Motor neuron (in vitro differentiated cells): ENCODE results near the gene ZNF710. TPM values are rescaled to one million over a fixed set of nuclear protein-coding genes. Genes with fewer than 3 reads are reported as not detected.

ENCODE experiments used
- ATAC-seq, 8 experiments: fragments of 200-7000 bp; cut with Tn5 transposase; replicated peaks in 6 of 8; 2 replicates each; pipeline ENCODE4 v1.8.0; 2021; ENCODE audit warnings: mild to moderate bottlenecking in 8 of 8, moderate library complexity in 8 of 8
- H3K27ac ChIP-seq, 2 donors: fragments of 250-450 bp; sonication (Bioruptor Pico); 2 replicates each; pipeline ENCODE4 v1.9.0; 2021; ENCODE audit warnings: antibody characterized with exemption in 2 of 2, mild to moderate bottlenecking in 2 of 2, moderate library complexity in 1 of 2
- H3K4me1 ChIP-seq, 2 donors: fragments of 250-450 bp; sonication (Bioruptor Pico); replicated peaks in 1 of 2; 2 replicates each; pipeline ENCODE4 v1.6.1; 2021; ENCODE audit warnings: antibody characterized with exemption in 2 of 2, mild to moderate bottlenecking in 2 of 2, moderate library complexity in 1 of 2
- H3K4me3 ChIP-seq, 5 donors: fragments of 250-450 bp; sonication (Bioruptor Pico); 2 replicates each; pipeline ENCODE4 v1.9.0; 2021; ENCODE audit warnings: antibody characterized with exemption in 5 of 5, mild to moderate bottlenecking in 5 of 5, moderate library complexity in 4 of 5
- WGBS, 10 experiments: fragments of 450-650 bp; shearing (Covaris generic); methylation state at CpG; one replicate each; pipeline ENCODE4 v1.0.0; 2022; 5-methylcytosine and 5-hydroxymethylcytosine counted together
- in situ Hi-C, 9 experiments: fragments of 400-800 bp; cut with MboI; loops; one replicate each; pipeline ENCODE4 v1.15.0; 2021; ENCODE audit warnings: low sequenced_read_pairs in 9 of 9, low pct_unique_long_range_greater_than_20kb in 2 of 9; ENCODE audit not compliant: unreplicated experiment in 9 of 9
- total RNA-seq, 8 experiments: library from RNA; unstranded; fragments of 300-600 nt; gene quantifications; 2 replicates each; pipeline versions ENCODE4 v1.2.3 to v1.2.4, GENCODE V29; 2022

ZNF710 gene
- total RNA-seq, 8 experiments from 2014 or later = 4.6 to 23.0 (median 11.5) TPM

DNA sequence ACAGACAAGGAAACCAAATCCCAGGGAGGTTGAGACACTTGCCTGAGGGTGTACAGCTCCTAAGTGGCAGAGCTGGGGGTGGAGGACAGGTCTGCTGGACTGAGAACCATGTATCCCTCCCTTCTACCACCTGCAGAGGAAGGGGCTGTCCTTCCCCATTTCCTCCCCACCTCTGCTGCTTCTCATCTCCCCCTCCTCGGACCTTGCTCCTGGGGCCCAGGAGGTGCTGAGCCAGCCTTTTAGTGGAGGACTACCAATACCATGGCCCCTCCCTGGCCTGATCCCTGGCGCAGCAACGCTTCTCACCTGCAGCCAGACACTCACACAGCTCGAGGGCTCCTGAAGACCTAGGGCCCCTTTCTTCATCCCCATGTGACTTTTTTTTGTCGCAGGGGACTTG lies 50.8 kb downstream of the ZNF710 start:
- H3K27ac ChIP-seq = no peak overlapping the region
- peaks cover 32 to 33% of the 10 kb centered on the region in 2 donors for H3K4me1 ChIP-seq
- in situ Hi-C loops = loop anchor here in 1 of 9 experiments (25.0 kb wide), 1 partner anchor 165 kb away; the partner anchor contains the start of gene AP3S2
- ATAC-seq = no peak
- no peak overlapping the region for H3K4me3 ChIP-seq
- 66 to 100% (median 91%) methylated on average over 1 to 5 of the region's 5 CpGs; no CpG with 5 or more reads in 3 of the 10 experiments for WGBS, 10 experiments

DNA sequence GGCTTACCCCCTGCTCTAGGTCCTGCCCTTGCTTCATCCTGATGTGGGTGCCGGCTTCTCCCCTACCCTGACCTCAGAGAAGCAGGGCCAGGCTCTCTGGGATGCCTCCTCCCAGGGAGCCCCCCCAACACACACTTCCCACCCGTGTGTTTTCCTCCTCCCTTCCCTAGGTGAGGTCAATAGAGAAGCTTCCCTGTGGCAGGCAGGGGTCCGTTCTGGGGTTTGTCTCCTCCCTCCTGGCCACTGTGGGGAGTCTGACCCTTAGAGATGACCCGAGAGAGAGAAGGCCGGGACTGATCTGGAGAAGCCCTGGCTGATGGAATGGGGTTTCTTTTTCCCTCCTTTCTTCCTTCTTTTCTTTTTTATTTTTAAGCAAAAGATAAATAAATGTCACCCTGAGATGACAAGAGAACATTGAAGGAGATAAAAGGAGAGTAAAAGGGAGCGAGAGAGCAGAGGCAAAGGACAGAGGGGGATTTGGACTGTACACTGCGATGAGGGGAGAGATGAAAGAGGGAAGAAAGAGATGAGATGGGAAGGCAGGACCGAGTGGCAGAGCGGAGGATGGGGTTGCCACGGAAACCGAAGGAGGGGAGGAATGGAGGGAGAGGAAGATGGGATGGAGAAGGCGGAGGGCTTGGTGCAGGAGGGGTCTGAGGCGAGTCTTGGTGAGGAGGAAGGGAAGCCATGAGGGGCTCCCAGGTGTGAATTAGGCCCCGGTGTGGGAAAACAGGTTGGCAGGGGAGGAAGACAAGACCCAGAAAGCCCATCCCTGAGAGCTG lies 52.8 kb downstream of the ZNF710 start:
- in situ Hi-C loops = loop anchor here in 1 of 9 experiments (25.0 kb wide), 1 partner anchor 167 kb away; the partner anchor contains the start of gene AP3S2
- ATAC-seq = peak in 5 of 8 experiments; percentile 14 to 40 (median 25)
- whole genome bisulfite sequencing, 10 experiments = 40 to 100% (median 82%) methylated on average over 1 to 10 of the region's 14 CpGs
- peaks cover 32 to 33% of the 10 kb centered on the region in 2 donors for H3K4me1 ChIP-seq
- H3K4me3 ChIP-seq = no peak overlapping the region
- peak overlapping the region; percentile 22 to 43 for H3K27ac ChIP-seq

DNA sequence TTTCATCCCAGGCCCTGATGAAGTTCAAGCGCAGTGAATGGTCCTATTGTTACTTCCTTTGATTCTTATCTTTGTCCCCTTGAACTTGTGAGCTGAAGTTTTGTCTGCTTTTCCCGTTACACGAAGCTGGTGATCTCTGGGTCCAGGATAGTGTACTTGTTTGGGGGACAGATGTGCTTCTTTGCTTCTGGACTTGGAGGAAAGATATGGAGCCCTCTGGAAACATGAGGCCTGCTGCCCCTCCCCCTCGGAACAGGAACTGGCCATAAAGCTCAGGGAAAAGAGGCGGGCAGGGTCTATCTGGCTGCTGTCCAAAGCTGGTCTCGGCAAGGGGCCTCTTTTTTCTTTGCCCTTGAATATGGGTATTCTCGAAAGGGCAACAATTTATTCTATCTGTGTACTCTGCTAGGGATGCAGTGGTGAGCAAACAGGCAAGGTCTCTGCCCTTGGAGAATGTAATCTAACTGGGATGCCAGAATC lies 53.5 kb downstream of the ZNF710 start:
- in situ Hi-C loops = loop anchor here in 1 of 9 experiments (25.0 kb wide), 1 partner anchor 167 kb away; the partner anchor contains the start of gene AP3S2
- peak in 5 of 8 experiments; percentile 50 to 69 (median 62) for ATAC-seq
- H3K4me1 ChIP-seq = peaks cover 28 to 35% of the 10 kb centered on the region in 2 donors
- peak overlapping the region in 1 of 2 donors; percentile 19 for H3K27ac ChIP-seq
- WGBS, 10 experiments = 41 to 89% (median 57%) methylated on average over 1 to 6 of the region's 7 CpGs; no CpG with 5 or more reads in 4 of the 10 experiments
- no peak overlapping the region for H3K4me3 ChIP-seq

DNA sequence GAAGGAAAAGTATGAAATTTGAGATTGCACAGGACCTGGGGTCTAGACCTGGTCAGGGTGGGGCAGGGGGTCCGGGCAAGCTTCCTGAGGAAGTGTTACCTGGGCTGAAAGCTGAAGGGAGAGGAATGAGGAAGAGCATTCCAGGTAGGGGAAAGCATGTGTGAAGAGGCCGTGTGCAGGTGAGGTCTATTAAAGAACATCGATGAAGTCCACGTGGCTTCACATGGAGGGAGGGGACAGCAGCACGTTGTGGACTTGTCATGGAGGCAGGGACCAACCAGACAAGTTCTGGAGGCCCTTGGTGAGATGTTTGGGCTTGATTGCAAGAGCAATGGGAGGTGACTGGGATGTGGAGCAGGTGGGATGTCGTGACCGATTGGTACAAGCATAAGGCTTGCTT lies 54.1 kb downstream of the ZNF710 start:
- in situ Hi-C loops = loop anchor here in 1 of 9 experiments (25.0 kb wide), 1 partner anchor 168 kb away; the partner anchor contains the start of gene AP3S2
- WGBS, 10 experiments = 74 to 100% (median 100%) methylated on average over 1 to 6 of the region's 7 CpGs; no CpG with 5 or more reads in 3 of the 10 experiments
- Histone ChIP-seq H3K4me3 (no peak overlapping the region), H3K27ac (no peak overlapping the region), H3K4me1 (peaks cover 25 to 34% of the 10 kb centered on the region in 2 donors)
- ATAC-seq = no peak

DNA sequence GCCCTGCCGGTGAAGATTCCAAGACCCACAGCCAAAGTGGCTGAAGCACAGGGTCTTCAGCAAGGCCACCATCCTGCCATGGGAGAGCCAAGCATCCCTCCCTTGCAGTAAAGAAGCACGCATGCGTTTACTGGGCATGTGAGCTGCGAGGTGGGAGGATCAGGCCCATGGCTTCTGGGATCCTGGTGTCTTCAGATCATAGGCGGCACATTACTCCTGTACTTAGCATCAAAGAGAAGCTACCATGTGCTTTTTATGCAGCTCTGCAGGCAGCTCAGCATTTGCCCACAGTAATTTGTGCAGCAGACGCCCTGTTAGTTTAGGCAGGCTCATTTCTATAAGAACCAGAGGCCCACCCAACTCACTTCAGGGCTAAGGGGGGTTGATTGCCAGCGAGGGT lies 55.4 kb downstream of the ZNF710 start:
- H3K4me3 ChIP-seq = no peak overlapping the region
- no peak overlapping the region for H3K27ac ChIP-seq
- peaks cover 24 to 38% of the 10 kb centered on the region in 2 donors for H3K4me1 ChIP-seq
- 90 to 100% methylated on average over 1 to 2 of the region's 7 CpGs; no CpG with 5 or more reads in 8 of the 10 experiments for WGBS, 10 experiments
- in situ Hi-C loops = loop anchor here in 1 of 9 experiments (25.0 kb wide), 1 partner anchor 169 kb away; the partner anchor contains the start of gene AP3S2
- ATAC-seq = no peak

DNA sequence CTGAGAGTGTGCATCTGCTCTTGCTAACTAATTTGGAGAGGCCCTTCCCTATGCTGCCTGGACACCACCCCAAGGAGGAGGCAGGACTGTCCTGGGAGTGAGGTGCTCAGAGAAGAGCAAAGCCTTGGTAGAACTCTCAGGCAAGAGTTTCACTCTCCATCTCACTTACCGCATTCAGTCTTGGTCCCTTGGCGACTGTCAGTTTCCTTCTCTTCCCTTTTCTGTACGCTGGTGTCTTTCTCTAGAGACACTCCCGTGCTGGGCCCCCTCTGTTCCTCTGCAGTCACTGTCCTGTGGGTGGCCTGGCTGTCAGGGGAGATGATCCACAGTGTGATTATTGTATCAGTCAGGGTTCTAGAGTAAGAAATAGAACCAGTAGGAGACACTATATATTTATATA lies 57.2 kb downstream of the ZNF710 start:
- H3K4me1 ChIP-seq = peaks cover 38 to 51% of the 10 kb centered on the region in 2 donors
- H3K27ac ChIP-seq = no peak overlapping the region
- WGBS, 10 experiments = 100% methylated on average over 1 to 4 of the region's 4 CpGs; no CpG with 5 or more reads in 5 of the 10 experiments
- H3K4me3 ChIP-seq = no peak overlapping the region
- peak in 1 of 8 experiments; percentile 49 for ATAC-seq
- in situ Hi-C loops = loop anchor here in 1 of 9 experiments (25.0 kb wide), 1 partner anchor 171 kb away; the partner anchor contains the start of gene AP3S2

DNA sequence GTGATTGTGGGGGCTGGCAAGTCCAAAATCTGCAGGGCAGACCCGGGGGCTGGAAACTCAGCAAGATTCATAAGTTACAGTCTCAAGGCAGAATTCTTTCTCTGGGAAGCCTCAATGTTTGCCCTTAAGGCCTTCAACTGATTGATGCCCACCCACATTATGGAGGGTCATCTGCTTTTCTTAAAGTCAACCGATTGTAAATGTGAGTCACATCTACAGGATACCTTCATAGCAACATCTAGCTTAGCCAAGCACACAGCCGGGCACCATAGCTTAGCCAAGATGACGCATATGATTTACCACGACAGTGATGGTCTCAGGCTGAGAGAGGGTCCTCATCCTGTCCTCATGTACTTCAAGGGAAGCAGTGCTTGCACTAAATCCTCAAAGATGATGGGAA lies 57.7 kb downstream of the ZNF710 start:
- H3K4me3 ChIP-seq = no peak overlapping the region
- H3K4me1 ChIP-seq = peaks cover 33 to 51% of the 10 kb centered on the region in 2 donors
- H3K27ac ChIP-seq = no peak overlapping the region
- WGBS, 10 experiments = 72 to 100% (median 98%) methylated on average over 2 to 4 of the region's 5 CpGs; no CpG with 5 or more reads in 6 of the 10 experiments
- in situ Hi-C loops = loop anchor here in 1 of 9 experiments (25.0 kb wide), 1 partner anchor 171 kb away; the partner anchor contains the start of gene AP3S2
- ATAC-seq = no peak

DNA sequence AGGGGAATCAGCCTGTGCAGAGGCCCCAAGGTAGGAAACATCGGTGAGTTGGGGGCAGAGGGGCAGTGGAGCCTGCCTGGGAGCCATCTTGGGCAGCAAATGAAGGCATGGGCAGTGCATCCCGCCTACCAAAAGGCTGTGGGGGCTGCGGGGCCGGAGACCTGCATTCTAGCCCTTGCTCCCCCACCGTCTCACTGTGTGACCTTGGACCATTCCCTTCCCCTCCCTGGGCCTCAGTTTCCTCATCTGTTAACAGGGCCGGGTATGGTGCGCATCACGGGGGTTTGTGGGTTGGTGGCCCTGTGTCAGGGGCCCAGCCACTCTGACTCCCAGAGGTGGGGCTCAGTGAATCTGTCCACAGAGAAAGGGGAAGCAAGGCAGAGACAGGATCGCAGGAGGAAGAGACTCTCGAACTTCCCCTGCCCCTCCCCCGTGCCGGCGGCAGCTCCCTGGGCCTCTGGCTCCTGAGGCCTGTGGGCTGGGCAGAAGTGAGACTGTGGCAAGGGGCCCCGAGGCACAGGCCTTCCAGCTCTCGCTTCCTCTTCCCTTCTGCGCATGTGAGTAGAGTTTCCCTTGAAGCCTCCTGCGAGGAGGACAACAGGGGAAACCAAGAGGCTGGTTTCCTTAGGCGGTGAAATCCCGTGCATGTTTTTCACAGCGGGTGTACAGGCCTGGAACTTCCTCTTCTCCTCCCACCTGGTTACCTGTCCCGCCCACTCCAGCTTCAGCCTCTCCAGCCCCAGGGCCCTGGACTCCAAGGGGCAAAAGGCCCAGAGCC lies 58.3 kb downstream of the ZNF710 start:
- Histone ChIP-seq H3K27ac (no peak overlapping the region), H3K4me3 (no peak overlapping the region), H3K4me1 (peaks cover 30 to 48% of the 10 kb centered on the region in 2 donors)
- in situ Hi-C loops = loop anchor here in 1 of 9 experiments (25.0 kb wide), 1 partner anchor 172 kb away; the partner anchor contains the start of gene AP3S2
- no peak for ATAC-seq
- WGBS, 10 experiments = 30 to 100% (median 58%) methylated on average over 1 to 5 of the region's 21 CpGs; no CpG with 5 or more reads in 4 of the 10 experiments

DNA sequence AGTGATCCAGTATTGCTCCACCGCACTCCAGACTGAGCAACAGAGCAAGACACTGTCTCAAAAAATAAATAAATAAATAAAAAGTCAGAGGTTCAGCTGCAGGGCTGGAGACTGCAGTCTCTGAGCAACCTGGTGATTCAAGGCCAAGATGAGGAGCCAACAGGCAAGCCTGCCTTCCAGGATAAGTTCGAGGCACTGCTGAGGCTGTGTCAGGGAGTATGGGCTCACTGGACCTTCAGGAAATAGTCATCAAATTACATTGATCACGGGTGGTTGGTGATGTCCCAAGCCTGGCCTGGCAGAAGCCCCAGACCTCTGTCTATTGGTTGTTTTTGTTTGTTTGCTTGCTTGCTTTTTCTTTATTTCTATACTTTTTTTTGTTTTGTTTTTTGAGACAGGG lies 59.7 kb downstream of the ZNF710 start:
- H3K4me1 ChIP-seq = peaks cover 21 to 36% of the 10 kb centered on the region in 2 donors
- 20 to 100% (median 80%) methylated on average over 1 to 2 of the region's 3 CpGs; no CpG with 5 or more reads in 2 of the 10 experiments for WGBS, 10 experiments
- no peak overlapping the region for H3K4me3 ChIP-seq
- H3K27ac ChIP-seq = no peak overlapping the region
- in situ Hi-C loops = loop anchor here in 1 of 9 experiments (25.0 kb wide), 1 partner anchor 173 kb away; the partner anchor contains the start of gene AP3S2
- no peak for ATAC-seq

DNA sequence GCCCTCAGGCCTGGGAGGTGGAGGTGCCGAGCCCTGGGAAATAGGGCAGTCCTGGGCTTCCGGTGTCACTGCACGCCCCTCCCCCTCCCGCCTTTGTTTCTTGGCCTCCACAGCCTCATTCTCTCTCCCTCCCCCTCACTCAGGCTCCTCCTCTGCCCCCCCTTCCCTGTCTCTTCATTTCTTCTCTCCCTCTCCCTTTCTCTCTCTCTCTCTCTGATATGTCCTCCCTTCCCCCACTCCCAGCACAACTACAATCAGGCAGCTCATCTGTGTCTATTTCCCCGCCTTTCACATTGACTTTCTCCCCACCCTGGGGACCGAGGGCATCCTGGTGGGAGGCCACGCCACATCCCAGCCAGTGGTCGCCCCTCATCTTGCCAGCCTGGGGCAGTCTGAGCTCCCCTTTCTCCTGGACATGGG lies 60.9 kb downstream of the ZNF710 start:
- H3K27ac ChIP-seq = peak overlapping the region; percentile 4 to 69
- H3K4me3 ChIP-seq = no peak overlapping the region
- peak in 6 of 8 experiments; percentile 16 to 73 (median 69) for ATAC-seq
- WGBS, 10 experiments = 80% methylated on average over 2 of the region's 8 CpGs; no CpG with 5 or more reads in 9 of the 10 experiments
- H3K4me1 ChIP-seq = peaks cover 21 to 36% of the 10 kb centered on the region in 2 donors
- in situ Hi-C loops = loop anchor here in 1 of 9 experiments (25.0 kb wide), 1 partner anchor 175 kb away; the partner anchor contains the start of gene AP3S2

DNA sequence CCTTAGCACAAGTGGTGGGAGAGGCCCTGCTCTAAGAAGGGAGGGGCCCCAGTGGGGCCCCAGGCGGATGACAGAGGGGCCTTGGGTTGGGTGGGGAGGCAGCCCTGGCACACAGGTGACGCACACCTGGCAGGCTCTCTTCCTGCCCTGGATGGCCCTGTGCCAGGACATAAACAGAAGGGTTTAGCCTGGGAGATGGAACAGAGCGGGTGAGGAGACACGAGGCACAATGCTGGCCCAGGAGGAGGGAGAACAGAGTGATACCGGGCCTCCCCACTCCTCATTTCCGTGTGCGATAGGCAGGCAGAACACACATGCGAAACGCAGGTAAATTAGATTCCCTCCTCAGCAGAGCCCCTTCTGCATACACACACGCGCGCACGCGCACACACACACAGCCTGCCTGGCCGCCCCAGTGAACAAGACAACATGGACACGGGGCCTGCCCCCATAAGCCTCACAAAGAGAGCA lies 61.4 kb downstream of the ZNF710 start:
- peak overlapping the region; percentile 4 to 69 for H3K27ac ChIP-seq
- ATAC-seq = peak in 5 of 8 experiments; percentile 36 to 48 (median 40)
- no peak overlapping the region for H3K4me3 ChIP-seq
- in situ Hi-C loops = loop anchor here in 1 of 9 experiments (25.0 kb wide), 1 partner anchor 175 kb away; the partner anchor contains the start of gene AP3S2
- H3K4me1 ChIP-seq = peaks cover 21 to 36% of the 10 kb centered on the region in 2 donors
- 53 to 69% (median 60%) methylated on average over 2 to 9 of the region's 16 CpGs; no CpG with 5 or more reads in 5 of the 10 experiments for WGBS, 10 experiments
